ENCODE results near the gene DDX51.

Gene DDX51, protein sequence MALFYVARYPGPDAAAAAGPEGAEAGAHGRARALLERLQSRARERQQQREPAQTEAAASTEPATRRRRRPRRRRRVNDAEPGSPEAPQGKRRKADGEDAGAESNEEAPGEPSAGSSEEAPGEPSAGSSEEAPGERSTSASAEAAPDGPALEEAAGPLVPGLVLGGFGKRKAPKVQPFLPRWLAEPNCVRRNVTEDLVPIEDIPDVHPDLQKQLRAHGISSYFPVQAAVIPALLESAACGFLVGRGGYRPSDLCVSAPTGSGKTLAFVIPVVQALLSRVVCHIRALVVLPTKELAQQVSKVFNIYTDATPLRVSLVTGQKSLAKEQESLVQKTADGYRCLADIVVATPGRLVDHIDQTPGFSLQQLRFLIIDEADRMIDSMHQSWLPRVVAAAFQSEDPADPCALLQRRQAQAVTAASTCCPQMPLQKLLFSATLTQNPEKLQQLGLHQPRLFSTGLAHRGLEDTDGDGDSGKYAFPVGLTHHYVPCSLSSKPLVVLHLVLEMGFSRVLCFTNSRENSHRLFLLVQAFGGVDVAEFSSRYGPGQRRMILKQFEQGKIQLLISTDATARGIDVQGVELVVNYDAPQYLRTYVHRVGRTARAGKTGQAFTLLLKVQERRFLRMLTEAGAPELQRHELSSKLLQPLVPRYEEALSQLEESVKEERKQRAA

DNA sequence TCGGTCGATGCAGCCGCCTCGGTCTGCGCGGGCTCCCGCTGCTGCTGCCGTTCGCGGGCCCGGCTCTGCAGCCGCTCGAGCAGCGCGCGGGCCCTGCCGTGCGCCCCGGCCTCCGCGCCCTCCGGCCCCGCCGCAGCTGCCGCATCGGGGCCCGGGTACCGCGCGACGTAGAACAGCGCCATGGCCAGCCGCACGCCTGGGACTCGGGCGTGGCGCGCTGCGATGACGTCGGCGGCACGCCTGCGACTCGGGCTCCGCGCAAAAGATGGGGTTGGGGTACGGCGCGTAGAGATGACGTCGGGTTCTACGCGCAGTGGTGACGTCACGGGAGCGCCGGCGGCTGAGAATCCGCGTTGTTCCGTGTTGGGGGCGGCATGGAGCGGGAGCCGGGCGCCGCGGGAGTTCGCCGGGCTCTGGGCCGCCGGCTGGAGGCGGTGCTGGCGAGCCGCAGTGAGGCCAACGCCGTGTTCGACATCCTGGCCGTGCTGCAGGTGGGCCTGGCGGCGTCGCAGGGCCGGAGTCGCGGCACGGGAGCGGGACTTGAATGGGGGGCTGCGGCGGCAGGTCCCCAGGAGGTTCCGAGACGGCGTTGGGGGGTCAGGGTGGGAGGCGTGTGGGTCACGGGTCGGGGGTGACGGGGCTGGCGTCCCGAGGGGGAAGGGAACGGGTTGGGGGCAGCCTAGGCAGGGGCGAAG lies at the start of gene DDX51, which contains the start of gene NOC4L:
TSS of gene DDX51 (minus strand) at position 205 of the 695 bp plus-strand sequence. CDS start at position 182, 23 bp downstream.
TSS of gene NOC4L (plus strand) at position 343 of the 695 bp plus-strand sequence. CDS start at position 375, 32 bp downstream.
- peak; percentile 92 for DNase-seq (ENCODE audit: low spot score)

DNA sequence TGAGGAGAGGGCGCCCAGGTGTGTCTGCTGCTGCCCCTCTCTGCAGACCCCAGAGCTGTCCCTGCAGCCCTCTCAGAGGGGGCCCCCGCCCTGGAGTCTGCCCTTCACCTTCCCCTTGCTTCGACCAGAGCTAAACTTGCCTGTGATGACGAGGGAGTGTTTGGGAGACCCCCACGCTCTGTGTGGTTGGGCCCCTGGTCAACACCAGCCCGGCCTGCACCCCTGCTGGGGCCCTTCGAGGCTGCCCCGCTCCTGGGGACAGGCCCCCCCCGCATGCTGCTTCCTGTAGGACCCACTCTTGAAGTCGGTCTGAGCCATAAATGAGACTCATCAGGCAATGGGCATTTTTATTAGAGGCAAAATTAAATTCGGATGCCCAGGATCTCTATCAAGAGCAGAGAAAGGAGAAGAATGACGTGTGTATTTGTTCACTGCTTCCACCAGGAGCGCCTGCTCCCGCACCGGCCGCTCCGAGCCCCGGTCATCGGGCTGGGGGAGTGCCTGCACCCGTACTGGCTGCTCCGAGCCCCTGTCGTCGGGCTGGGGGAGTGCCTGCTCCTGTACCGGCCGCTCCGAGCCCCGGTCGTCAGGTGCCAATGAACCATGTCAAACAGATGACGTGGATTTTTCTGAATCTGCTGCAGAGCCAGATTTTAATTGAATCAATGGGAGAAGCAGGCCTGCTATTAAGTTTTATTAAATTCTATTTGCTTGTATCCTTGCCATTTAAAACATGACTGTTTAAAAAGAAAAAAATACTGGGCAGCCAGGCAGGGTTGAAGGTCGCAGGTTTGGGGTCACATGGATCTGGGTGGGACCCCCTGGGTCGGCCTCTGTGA lies 47.8 kb upstream of the DDX51 start:
- DNase-seq (ENCODE audit: low spot score), result no peak

DNA sequence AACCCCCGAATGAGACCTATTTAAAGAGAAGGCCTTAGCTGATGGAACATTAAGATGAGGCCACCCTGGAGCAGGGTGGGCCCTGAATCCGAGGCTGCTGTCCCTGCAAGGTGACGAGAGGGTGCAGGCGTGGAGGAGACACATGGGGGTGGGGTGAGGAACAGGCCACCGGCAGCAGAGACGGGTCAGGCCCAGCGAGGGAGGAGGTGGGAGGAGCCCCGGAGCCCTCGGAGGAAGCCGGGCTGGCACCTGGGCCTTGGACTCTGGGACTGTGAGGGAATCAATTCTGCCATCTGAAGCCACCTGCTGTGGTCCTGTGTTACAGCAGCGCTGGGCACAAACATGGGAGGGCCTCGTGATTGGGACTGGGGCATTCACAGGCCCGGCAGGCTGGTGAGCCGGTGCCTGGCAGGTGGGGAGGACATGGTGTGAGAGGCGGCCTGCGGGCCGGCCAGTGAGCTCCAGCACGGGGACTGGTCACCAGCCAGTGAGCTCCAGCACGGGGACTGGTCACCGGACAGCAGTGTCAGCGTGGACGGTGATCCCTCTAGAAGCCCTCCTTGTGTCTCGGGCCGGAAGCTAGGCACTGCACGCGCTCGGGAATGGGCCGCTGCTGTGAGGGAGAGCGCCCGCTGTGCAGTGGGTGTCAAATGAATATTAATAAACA lies 46.8 kb upstream of the DDX51 start:
- DNase-seq (ENCODE audit: low spot score), result peak; percentile 37

DNA sequence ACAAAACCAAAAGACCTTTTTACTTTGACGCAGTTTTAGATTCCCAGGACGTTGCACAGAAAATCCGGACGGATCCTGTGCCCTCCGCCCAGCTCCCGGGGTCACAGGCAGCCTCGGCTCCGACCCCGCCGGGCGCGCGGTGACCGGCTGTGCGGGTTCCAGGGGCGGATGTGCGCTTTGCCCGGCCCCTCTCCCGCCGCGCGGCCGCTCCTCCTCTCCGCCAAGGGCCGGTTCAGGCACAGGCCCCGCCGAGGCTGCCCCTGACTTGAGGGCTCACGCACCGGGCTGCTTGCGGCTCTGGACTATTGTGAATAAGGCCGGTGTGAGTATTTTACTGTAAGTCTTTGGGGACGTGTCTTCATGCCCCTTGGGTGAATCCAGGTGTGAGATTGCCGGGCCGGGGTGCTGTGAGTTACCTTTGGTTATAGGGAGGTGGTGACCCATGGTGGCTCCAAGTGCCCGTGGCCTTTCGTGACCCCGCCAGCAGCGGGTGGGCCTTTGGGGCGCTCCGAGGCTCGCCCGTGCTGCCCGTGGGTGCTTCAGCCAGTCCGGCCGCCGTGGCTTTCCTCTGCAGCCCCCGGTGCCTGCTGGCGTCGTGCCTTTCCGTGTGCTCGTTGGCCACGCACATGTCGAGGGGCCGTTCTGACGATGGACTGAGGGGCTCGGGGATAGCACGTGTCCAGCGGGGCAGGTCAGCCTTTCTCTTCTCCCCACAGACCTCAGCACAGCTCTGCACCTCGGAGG lies 46.1 kb upstream of the DDX51 start:
- peak; percentile 15 for DNase-seq (ENCODE audit: low spot score)

DNA sequence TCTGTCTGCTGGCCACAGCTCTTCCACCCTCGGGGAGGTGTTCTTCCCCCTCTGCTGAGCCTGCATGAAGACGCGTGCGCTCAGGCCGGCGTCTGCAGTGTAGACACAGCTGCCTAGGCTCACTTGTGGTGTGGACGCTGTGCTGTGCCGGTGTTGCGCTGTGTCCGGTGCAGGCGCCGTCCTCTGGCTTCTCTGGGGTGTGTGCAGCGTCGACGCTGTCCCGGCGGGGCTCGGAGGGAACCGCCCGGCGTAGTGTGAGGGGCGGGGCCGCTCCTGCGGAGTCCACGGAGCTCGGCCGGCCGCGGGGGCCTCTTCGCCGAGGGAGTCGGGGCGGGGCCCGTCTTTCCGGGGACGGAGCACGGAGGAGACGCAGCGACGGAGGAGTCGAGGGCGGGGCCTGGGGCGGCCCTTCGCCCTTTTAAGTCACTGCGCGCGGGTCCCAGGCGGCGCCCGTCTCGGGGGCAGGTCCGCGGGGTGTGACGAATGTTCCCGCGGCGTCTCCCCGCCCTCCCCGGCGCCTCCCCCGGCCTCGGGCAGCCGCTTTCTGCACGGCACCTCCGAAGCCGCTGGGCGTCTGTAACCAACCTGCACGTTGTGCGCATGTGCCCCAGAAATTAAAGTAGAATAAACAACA lies 45.4 kb upstream of the DDX51 start:
- DNase-seq (ENCODE audit: low spot score), result peak; percentile 94

DNA sequence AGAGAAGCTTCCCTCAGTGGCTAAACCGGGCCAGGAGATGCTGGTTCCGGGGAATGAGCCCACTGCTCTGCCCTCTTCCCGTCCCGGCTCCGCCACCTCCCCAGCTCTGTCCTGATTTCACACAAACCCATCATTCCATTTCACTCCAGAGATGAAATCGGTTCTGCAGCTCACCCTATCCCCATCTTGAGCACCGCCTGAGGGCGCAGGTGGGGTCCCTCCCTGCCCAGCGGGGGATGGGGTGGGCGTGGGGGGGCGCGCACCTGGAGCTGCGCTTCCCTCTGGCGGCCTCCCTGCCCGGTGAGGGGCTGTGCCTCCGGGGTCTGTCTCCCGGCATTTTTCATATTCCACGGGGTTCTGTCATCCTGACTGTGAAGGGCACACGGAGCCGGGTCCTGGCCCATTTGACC lies 44.8 kb upstream of the DDX51 start:
- DNase-seq (ENCODE audit: low spot score), result no peak

DNA sequence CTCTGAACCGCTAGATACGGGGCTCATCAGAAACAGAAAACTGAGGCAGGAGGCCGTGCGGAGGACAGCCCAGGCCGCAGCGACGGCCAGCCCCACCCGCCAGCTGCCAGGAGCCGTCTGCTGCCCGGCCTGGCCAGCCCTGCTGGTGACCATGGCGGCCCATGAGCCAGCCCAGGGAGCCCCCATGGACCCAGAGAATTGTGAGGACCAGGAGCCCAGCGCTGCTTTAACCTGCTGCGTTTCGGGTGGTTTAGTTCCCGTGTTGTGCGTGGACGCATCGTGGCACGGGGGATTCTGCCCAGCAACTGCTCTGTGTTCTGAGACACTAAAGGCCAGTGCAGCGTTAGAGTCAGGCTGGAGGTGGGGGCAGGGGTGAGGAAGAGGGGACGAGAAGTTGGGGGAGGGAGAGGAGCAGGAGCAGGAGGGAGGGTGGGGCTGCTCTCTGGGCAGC lies 44.4 kb upstream of the DDX51 start:
- no peak for DNase-seq (ENCODE audit: low spot score)

DNA sequence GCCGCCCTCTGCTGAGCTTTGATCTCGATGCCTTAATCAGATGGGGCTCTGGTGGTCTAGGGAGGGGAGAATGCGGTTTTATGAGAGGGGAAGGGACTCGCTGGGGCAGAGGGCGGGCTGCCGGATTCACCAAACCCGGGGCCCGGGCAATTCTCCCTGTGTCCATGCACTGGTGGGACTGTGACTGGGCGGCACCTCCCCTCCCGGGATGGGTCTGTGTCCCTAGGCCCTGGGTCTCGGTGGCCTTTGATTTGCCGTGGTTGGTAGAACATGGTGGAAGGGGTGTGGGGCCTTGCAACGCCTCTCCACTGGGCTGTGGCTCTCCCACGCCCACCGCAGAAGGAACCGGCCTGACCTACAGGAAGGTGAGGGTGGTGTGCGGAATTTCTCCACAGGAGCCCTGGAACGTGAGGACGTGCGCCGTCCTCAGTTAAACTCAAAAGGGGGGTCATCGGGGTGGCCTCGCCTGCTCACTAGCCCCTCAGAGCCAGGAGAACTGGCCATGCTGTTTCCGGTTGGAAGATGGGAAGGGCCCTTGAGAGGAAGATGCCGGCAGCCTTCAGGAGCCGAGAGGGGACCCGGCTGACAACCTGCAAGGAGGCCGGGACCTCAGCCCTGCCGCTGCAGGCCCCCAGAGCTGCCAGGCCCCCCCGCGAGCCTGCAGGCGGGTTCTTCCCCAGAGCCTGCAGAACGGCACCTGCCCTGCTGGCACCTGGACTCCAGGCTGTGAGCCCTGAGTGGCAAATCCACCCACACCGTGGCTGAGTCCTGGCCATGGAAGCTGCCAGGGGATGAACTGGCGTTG lies 43.7 kb upstream of the DDX51 start:
- no peak for DNase-seq (ENCODE audit: low spot score)

DNA sequence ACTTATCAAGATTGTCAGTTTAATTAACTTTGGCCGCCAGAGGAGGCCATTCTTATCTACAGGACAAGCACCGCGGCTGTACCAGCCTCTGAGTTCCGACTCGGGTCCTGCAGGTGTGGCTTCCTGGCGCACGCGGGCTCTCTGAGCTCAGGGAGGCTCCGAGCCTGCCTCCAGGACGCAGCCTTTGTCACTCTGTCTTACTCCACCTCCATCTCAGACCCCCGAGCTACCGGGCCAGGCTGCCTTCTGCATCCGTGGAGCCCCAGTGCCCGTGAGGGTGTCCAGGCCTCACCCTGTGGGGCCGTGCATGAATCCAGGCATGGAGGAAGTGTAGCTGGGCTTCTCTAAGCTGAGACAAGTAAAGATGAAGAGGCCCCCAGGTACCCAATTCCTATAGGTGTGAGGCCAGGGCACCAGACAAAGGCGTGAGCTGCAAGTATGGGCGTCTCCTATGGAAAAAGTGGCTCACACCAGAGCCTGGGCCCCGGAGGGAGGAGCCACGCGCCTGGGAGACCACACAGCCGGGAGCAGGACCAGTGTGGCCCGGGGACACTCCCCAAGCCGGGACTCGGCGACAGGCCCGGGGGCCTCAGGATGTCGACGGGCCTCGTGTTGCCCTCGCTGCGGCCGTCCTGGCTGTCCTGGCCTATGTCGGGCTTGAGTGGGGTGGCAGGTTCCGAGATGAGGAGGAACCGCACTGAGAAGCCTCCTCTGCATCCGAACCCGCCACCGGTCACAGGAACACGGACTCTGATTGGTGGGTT lies 42.9 kb upstream of the DDX51 start:
- DNase-seq (ENCODE audit: low spot score), result no peak

DNA sequence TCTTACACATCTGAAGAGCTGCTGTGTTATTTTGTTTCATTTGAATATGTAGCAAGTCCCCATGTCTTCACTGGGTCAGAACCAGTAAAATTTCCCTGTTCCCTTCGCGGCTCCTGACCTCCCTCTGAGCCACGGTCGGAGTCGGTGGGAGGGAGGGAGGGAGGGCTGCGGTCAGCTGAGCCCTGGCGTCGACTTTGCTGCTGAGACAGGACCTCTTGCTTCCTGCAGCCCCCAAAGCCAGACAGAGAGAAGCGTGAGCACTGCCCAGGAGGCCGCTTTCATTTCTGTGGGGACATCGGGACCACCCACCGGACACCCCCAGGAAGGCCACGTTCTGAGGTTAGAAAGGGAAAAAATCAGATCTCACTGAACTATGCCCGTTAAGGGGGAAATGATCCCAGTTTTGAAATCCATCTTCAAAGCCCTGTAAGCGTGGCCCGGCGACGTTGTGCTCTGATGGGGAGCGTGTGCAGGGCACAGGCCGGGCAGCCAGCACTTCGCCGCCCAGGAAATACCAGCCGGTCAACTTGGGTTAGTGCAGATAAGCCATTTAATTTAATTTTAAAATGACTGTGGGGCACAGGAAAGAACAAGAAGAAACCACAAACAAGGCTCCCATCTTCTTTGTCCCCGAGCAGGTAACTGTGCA lies 42.2 kb upstream of the DDX51 start:
- DNase-seq (ENCODE audit: low spot score), result no peak

DNA sequence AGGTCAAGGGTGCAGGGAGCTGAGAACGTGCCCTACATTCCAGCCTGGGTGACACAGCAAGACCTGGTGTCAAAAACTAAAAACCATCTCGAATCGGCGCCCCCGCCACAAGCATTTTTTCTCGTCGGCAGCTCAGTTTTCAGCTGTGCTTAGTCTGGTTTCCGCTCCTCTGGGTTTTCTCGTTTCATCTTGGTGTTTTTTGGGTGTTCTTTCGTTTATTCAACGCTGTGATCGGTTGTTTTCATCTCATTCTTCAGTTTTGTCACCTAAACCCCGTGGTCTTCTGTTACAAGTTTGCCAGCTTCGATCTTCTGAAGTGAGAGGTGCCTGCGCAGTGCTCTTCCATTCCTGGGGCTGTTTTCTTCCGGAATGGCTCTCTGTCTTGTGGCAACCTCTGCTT lies 41.6 kb upstream of the DDX51 start:
- DNase-seq (ENCODE audit: low spot score), result no peak

DNA sequence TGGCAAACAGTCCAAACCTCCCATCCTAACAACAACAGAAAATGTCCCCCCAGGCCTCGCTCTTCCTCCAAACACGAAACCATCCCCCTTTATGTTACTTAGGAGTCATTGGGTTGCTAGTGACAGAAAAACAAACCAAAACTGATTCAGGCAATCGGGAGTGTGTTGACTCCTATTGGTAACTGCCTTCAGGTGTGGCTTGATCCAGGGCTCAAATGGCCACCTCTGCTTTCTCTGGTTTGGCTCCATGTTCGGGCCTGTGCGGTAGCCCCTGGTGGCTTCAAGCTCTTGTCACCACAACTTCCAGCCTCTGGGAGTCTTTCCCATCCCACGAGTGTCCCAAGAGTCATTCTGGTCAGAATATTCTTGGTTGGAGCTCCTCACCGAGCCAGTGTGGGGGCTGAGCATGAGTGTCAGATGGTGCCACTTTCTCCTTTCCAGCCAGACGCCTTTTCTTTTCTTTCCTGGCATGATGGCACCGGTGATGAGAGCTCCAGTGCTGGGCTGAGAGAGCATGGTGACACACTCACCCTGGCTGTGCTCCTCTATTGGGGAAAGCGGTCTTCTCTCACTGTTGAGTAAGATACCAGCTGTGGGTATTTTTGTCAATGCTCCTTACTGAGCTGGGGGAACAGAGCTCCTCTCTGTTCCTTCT lies 38.7 kb upstream of the DDX51 start:
- DNase-seq (ENCODE audit: low spot score), result no peak

DNA sequence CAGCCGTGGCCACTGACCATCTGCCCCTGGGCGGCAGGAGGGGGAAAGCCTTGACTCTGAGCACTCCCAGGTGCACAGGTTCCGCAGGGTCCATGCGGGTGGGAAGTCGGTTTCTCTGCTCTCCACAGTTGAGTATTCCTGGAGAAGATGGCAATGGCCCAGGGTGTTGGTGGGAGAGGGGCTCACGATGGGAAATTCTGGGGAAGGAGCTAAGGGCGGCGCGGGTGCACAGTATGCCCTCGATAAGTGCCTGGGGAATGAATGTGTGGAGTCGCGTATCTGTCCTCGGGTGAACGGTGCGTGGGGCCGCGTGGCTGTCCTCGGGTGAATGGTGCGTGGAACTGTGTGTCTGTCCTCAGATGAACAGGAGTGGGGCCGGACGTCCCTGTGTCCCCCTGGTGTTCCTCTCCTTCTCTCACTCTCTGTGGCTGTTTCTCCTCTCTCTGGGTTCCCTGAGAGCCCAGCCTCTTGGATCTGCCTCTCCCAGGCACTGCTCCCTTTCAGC lies 38.1 kb upstream of the DDX51 start:
- DNase-seq (ENCODE audit: low spot score), result no peak

DNA sequence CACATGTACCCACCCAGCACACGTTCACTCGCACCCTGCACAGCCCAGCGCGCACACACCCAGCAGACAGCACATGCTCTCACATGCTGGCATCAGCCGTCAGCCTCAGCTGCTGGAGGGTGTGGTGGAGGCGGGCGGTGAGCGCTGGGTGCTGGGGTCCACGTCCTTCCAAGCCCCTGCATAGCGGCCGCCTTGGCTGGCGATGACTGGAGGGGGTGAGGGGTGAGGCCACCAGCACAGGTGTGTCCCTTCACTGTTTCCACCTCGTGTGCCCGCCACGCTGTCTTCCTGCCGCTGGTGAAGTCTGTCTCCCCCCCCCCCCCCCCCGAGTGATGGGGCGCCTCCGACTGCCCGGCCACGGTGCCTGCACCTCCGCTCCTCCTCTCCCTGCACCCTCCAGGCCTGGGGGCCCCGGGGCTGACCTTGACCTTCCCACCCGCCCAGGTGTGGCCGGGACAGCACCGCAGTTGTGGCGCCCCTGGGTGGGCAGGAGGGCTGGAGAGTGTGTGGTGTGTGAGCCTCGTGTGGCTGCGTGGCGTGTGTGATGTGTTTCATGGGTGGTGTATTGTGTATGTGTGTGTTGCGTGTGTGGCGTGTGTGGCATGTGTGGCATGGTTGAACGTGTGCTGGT lies 37.6 kb upstream of the DDX51 start:
- no peak for DNase-seq (ENCODE audit: low spot score)

DNA sequence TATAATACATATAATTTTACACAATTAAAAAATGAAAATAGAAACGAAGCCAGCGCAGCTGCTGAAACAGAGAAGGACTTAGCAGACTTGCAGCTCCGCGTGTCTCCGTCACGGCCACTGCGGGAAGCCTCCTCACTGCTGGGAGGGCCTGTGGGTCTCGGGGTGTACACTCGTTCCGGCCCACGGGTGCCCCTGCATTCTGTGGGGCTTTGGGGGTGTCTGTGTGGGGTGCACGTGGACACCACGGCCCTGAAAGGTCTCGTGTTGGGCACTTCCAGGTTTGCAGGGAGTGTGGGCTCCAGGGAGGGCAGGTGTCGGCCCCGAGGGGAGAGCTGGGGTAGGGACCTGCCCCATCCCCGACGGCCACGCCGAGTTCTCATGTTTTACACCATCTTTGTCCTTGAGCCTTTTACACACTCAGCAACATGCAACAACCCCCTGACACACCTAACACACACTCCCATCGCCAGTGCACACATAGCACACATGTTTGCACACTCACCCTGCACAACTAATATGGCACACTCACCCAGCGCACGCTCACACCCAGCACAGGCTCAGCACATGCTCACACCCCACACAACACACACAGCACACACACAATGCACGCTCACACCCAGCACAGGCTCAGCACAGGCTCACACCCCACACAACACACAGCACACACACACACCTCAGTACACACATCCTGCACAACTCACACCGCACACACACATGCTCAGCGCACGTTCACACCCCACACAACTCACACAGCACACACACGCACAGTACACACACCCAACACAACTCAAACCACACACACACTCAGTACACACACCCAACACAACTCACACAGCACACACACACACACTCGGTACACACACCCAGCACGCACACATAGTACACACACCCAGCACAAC lies 36.8 kb upstream of the DDX51 start:
- no peak for DNase-seq (ENCODE audit: low spot score)

All from RKO (cell line).